Hematopoietic multipotent progenitor cell treated with erythropoietin and hydrocortisone succinate and interleukin-3 and kit ligand, for 8 days (in vitro differentiated cells): ENCODE data around the gene TTC27.
"Not testable (repeated sequence)": the region's sequence is repeated elsewhere in the genome, so short reads cannot be mapped to it uniquely, and the experiment has no call there.

Experiments used
- DNase-seq: peaks from one replicate; pipeline ENCODE4 v3.0.0-alpha.2; 2015

TTC27 gene

DNA sequence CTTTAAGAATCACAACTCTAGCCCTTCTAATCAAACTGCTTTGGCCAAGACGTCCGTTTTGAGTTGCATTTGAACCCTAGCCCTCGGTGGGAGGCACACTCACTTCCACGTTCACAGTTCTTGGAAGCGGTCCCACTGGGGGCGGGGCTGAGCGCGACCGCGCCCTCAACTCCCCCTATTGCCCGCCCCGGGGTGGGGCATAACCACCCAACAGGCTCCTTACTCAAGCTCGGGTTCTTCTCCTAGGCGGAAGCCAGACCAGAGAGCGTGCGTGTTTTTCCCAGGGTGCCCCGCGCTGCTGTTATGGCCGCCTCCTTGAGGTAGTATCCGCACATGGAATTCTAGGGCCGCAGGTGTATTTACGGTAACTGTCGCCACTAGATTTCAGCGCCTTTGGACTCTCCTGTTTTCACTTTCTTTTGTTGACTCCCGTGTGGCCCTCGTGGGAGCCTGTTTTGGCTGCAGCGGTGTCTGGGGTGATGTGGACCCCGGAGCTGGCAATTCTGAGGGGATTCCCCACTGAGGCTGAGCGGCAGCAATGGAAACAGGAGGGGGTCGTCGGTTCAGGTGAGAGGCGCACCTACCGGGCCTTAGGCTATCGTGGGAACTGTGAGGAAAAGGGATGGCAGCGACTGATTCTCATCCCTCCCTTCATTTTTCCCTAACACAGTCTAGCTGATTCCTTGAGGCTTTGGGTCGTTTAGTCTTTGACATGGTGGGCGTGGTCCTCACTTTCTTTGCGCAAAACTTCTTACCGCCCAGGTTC, at the start of gene TTC27:
Gene TTC27 (plus strand): TSS at position 237 of the 766 bp plus-strand sequence. CDS start 243 bp downstream, at position 480.
- DNase-seq = peak; percentile 98

DNA sequence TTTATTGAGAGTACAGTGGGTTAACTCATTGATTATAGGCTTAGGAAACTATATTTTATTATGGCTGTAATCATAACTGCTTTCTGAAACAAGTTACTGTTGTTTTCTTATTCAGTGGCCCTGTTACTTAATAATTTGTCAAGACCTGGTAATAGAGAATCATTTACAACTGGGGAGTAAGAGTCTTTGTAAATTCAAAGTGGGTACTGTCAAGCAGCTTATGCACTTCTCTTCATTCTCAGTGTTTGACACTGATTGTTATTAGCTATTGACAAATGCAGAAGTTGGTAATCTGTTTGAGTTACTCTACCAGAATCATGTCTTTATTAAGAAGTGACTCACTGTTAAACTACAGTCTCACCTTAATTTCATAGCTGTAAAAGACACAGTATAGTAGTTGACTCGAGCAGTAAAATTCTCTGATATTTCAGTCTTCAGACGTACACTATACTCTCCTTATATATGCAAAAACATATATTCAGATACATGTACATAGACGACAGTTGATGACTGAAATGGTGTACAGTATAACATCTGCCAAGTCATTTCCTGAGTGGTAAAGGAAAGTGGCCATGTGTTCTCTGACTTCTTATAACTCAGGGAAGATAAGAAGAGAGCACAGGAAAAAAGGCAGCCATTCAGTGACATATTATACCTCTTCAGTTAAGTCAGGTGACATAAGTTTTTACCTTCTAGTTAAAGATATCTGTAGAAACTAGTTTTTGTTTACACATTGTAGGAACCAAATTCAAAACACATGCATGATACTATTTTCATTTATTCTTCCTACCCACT, 36.0 kb upstream of the TTC27 start:
- peak; percentile 87 for DNase-seq

DNA sequence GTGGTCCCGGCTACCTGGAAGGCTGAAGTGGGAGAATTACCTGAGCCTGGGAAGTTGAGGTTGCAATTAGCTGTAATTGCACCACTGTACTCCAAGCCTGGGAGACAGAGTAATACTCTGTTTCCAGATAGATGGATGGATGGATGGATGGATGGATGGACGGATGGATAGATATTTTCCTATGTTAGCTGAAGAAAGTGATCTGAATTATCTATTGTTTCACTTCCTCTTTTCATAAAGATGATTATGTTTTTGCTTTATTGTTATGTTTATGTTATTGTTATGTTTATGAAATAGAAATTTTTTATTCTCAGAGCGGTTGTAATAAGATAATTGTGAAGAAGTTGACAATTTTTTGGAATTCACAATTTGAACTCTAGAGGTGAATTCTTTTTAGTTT, 33.3 kb upstream of the TTC27 start:
- no peak for DNase-seq

DNA sequence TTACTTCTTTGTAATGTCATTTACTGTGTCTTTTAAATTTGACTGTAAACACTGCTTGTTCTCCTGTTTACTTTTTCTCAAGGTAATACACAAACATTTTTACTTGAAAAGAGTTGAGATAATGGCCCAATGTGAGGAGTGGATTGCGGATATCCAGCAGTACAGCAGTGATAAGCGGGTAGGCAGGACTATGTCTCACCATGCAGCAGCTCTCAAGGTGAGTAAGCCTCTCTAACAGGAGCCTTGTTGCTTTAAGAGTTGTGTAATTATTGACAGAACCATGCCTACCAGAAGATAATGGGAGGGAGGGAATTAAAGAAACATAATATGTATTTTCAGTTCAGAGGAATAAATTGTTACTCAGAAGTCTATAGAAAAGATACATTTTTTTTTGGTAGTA, 16.5 kb upstream of the TTC27 start:
- no peak for DNase-seq

DNA sequence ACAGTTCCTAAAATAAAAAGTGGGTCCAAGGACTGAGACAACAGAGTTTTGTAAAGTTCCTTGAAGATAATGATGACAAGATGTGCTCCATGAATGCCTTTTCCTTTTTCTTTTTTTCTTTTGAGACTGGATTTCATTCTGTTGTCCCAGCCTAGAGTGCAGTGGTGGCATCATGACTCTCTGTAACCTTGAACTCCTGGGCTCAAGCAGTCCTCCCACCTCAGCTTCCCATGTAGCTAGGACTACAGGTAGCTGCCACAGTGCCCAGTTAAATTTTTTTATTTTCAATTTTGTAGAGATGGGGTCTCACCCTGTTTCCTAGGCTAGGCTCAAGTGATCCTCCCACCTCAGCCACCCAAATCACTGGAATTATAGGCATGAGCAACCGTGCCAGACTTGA, 16.1 kb upstream of the TTC27 start:
- DNase-seq = no peak

DNA sequence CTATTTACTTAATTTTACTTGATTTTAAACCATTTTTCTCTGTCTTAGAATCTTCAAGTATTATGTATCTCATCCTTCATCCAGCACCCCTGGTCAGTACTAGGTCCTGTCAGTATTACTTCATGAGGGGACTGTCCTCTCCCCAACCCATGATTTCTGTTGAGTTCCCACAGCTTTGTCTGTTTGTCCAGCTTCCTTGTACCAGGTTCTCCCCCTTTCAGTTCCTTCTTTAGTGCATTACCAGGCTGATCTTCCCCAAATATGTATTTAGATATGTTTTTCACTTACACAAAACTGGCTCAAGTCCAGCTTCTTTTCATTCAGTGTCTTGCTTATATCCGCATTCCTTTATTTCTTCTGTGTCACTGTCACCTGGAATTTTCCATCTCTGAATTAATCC, 13.8 kb upstream of the TTC27 start:
- DNase-seq = no peak

DNA sequence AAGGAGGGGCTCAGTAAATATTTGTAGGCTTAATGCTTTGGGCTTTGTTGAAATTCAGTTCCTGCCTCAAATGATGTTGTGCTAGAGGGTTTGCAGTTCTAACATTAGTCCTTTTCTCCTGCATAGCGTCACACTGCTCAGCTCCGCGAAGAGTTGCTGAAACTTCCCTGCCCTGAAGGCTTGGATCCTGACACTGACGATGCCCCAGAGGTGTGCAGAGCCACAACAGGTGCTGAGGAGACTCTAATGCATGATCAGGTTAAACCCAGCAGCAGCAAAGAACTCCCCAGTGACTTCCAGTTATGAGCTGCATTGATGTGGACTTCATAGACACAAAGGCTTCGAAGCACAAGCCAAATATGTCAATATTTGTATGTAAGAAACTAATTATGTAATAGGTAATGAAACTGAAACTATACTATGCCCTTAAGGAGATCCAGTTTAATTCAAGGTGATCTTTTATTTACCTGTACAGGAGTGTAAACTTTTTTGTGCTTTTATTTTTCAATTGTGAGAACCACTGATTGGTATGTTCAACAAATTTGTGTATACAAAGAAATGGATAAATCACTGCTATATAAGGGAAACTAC, 10.2 kb upstream of the TTC27 start:
- no peak for DNase-seq

DNA sequence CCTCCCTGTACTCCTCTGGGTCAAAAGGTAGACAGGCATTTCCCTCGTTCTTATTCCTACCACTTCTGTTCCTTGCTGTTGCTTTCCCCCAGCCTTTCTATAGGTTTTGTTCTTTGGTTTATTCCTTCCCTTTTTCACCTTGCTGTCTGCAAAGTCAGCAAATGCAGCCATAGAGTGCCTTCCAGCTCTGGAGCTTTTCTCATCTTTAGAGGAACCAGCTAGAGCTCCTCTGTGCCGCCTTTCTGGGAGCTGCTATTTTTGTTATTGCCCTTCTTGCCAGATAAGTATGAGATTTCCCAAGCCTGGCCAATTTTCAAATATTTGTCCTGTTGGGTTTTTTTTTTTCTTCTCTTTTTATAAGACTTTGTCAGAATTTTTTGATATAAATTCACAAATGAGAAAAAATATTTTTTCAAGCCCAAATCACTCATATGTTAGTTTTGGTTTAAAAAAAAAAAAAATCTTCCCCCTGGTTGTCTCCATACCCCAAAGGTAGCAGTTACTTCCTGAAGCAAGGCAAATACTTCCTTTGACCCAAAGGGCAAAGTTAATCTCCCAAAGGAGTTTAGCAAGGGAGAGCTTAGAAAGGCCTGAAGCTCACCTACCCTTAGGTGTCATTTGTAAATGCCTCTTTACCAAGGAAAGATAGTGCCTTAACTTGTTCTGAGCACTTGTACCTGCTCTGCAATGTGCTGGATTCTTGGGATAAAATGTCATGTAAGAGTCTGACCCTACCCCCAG, 5.1 kb upstream of the TTC27 start:
- no peak for DNase-seq

DNA sequence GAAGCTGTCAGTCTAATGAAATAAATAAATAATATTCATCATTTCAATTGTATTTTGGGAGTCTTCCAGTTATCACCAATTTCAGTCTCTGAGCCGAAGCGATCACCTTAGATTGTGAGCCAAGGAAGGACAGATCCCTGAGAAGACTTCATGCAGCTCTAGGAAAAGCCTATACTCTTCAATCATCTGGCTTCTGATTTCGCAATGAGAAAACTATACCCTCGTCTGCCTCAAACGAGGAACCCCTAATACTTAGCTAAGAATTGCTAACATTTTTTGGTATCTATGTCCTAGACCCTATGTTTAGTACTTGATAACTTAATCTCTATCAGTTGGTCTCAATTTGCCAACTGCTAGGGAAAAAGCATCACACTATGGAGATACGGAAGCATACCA, 4.5 kb upstream of the TTC27 start:
- no peak for DNase-seq

DNA sequence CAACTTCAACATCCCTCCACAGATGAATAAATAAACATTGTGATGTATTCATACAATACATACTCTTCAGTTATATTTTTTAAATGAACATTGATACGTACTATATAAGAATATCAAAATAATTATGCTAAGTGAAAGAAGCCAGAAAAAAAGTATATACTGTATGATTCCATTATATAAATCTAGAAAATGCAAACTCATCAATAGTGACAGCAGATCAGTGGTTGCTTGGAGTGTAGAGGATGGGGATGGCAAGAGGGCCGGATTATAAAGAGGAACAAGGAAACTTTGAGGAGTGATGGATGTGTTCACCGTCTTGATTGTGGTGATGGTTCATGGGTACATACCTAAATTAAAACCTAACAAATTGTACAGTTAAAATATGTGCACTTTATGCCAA, 3.0 kb upstream of the TTC27 start:
- no peak for DNase-seq

DNA sequence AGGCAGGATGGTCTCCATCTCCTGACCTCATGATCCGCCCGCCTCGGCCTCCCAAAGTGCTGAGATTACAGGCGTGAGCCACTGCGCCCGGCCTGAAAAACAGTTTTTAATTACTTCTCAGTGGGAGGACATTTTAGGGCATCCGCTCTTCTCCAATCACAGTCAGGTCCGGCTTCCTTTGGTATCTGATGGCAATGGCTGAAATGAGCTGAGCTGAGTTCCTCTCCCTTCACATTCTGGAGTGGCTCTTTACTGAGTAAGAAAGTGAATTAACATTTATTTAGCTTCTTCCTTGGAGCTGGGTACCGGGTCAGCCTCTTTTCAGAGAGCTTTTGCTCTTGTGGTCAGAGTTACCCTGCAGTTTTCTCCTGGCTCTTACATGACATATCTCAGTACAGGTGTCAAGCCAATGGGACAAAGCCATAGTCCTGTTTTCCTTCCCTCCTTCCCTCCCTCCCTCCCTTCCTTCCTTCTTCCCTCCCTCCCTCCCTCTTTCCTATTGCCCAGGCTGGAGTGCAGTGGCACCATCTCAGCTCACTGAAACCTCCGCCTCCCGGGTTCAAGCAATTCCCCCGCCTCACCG, 1.1 kb upstream of the TTC27 start:
- no peak for DNase-seq

DNA sequence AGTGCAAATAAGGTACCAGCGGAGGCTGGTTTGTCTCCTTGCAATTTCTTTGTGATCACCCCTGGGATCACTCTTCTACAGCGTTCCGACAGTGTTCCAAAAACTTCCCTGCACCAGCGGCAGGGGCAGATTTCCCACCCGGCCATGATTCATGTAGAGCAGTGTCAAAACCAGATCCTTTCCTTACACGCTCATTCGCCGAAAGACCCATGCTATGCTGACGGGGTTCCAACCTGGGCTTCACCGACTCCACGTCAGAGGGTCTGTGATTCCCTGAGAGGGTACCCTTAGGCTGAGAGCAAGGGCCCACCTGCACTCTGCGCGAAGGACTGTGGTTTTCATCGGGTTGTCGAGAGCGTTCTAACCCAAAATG, 423 bp upstream of the TTC27 start:
- DNase-seq = peak; percentile 41

DNA sequence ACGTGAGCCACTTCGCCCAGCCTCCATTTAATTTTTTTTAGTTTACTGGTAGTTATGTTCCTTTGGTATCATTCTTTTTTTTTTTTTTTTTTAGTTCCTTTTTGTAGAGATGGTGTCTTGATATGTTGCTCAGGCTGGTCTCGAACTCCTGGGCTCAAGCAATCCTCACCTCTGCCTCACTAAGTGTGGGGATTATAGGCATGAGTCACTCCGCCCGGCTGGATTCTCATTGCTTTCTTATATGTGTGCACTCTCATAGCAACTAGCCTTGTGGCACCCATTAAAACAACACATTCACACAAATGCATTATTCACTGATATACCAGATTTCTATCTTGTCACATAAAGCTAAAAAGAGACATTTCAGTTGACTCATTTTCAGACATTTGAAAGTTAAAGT, 4.2 kb downstream of the TTC27 start:
- DNase-seq = peak; percentile 72

DNA sequence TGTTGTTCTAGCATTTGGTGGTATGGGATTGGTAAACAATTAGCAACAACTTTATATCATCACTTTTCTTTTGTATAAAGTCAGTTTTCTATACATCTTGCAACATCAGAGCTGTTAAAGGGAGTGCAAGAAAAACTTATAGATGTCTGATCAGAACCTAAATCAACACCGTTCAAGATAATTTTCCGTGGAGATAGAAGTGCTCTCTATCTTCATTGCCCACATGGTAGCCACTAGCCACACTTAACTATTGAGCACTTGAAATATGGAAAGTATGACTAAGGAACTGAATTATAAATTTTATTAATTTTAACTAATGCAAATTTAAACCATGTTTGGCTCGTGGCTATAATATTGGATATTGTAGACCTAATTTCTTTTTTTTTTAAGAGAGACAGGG, 5.2 kb downstream of the TTC27 start:
- DNase-seq = peak; percentile 70

DNA sequence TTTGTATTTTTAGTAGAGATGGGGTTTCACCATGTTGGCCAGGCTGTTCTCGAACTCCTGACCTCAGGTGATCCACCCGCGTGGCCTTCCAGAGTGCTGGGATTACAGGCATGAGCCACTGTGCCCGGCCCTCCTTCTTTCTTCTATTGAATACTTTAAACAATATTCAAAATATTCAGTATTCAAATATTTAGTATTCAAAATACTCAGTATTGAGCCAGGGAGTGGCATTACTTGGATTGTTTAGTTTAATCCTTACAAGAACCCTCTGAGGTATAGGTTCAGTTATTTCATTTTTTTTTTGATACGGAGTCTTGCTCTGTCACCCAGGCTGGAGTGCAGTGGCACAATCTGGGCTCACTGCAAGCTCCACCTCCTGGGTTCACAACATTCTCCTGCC, 10.7 kb downstream of the TTC27 start:
- DNase-seq = not testable (repeated sequence)

DNA sequence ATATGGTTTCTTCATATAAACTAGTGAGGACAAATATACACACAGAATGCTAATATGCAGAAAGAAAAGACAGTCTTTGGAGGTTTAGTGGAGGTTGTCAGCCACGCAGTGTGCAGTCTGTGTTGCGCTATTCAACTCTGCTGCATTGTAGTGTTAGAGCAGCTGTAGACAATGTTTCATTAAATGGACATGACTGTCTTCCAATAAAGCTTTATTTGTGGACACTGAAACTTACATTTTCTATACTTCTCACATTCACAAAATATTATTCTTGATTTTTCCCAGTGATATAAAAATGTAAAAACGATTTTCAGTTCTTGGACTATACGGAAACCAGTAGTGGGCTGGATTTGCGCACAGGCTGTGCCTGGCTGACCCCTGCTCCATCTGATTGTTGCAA, 13.3 kb downstream of the TTC27 start:
- no peak for DNase-seq

DNA sequence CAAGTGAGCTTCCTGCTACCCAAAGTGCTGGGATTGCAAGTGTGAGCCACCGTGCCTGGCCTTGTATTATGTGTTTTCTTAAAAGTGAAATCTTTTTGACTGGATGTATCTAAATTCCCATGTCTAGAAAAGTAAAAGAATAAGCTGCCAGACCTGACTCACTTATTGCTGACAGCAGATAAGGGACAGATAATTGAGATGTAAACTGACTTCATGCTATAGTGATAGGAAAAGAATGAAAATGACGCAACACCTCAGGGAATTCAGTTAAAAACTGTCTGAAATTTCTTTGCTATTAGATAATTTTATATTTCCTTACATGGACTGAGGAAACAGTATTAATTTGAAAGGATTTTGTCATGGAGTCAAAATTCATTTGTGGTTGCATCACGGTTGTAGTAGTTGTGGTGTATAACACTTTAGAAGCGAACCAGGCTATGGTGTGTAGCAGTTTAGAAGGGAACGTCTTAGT, 19.4 kb downstream of the TTC27 start:
- DNase-seq = no peak

DNA sequence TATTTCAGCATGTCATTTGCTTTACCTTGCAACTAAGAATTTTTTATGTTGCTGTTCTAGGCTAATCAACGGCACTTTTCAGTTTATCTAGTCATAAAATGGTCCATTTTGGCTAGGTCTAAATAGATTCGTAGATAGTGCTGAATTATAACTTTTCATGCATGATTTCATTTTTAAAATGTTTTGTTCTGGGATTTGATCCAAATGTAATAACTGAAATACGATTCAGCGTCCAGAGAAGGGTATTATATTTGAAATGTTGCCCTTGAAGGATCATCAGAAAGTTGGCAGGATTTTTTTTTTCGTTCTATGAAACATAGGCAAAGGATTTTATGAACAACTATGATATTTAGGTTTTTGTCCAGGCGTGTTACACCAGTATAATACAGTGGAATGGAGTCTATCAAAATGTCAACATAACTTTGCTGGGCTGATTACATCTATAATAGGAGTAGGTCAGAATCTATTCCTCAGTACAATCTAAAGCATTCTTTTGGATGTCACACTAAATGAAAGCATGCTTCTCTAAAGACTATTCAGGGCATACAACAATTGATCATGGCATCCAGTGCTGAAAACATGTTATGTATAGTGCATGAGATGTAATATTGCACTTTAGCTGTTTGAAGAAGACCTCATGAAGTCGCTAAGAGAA, 24.8 kb downstream of the TTC27 start:
- no peak for DNase-seq

DNA sequence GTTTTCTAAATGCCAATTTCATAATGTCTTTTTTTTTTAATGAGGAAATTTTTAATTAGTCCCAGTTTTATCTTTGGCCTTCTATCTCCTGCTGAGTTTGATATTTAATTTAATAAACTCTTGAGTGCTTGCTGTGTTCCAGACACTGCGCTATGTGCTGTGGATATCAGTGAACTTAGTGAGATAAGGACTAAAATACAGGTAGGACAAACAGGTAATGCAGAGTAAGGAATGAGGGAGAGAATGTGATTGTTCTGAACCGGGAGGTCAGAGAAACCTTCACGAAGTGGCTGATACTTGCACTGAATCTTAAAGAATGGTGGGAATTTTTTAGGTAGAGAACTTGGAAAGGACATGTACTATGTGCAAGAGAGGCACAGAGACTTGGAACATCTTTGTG, 28.2 kb downstream of the TTC27 start:
- no peak for DNase-seq

DNA sequence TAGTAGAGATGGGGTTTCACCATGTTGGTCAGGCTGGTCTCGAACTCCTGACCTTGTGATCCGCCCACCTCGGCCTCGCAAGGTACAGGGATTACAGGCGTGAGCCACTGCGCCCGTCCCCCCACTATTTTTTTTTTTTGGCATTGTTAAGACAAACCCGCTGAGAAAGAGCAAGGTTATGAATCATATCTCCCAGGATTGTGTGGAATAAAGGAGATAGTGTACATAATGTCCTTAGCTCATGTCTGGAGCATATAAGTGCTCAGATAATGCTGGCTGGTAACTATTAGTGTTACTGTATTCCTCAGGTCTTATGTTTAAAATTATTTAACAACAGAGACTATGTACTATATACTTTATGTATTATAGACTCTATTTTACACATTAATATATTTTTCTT, 36.0 kb downstream of the TTC27 start:
- DNase-seq = no peak

DNA sequence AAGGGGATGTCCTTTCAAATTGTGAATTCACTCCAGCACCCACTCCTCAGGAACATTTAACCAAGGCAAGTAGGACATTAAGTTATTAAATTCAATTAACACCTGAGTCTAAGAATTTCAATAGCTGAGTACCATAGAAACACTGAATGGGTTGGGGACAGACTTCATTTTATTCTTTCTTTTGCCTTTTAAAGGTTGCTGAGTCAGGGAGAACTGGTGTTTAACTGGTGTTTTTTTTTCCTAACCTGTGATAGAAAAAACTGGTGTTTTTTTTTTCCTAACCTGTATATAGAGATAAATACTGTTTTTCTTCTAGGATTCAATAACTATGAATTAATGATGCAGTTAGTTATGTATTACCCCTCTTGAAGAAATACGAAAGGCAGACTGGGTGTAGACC, 38.9 kb downstream of the TTC27 start:
- no peak for DNase-seq

DNA sequence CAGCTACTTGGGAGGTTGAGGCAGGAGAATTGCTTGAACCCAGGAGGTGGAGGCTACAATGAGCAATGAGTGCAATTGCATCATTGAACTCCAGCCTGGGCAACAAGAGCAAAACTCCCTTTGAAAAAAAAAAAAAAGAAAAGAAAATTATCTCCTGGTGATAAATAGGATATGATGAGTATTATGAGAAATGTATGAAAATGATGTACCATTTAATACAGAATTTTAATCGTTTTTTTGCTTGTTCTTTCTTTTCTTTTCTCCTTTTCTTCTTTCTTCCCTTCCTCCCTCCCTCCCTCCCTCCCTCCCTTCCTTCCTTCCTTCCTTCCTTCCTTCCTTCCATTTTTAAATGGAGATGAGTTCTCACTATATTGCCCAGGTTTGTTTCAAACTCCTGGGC, 40.4 kb downstream of the TTC27 start:
- no peak for DNase-seq
